IPS-11a (cell line): ENCODE results near the gene TMEM184C.

ENCODE experiments used
- H3K4me3 ChIP-seq: one replicate; pipeline ENCODE4 v1.5.1; 2013; ENCODE audit warnings: low read depth, low read length, control low read depth

Gene TMEM184C

DNA sequence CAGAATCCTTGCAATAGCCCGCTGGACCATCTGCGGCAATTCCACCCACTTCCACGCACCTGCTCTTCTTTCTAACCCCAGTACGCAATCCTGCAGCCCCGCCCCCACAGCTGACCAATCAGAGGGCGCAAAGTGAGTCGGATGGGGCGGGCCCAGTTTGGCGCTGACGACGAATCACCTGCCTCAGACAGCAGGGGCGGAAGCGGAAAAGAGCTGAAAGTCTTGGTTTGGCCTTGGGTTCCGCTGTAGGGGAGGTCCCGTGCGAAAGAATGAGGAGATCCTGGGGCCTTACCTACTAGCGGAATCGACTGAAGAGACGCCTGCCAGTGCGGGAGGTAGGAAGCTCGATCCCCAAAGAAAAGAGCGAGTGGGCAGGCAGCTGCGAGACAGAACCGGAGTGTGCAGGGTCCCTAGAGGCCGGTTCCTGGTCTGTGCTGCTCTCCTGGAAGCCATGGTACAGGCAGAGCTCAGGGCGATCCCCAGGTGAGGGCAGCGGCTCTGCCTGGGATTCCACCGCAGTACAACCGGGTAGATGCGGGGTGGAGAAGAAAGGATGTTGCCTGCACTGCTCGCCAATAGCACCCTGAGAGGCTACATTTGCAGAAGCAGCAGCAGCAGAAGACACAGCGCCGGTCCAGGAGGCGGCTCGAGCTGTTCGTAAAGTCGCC lies at the start of gene TMEM184C:
TMEM184C (plus strand) TSS at position 225 of the 668 bp plus-strand sequence. CDS start 560 bp downstream, outside the sequence.
- H3K4me3 ChIP-seq = peak within 1 kb of the TSS; percentile 90

DNA sequence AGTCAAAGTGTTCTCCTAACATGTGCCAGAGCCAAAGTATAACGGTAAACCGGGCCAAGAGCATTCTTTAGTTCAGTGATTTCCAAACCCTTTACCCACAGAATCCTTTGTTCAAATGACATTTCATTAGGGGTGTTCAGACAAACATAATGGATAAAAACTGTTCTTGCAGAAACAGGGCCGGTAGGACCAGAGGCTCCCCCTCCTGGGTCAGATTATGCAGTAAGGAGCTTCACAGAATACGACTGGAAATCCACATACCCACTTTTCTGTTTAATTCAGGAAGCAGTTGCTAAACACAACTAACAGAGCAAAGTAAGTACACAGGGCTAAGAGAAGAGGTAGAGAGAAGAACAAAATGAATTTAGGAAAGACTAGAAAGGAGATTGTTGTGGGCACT lies 46.6 kb upstream of the TMEM184C start:
- H3K4me3 ChIP-seq = no peak overlapping the region

DNA sequence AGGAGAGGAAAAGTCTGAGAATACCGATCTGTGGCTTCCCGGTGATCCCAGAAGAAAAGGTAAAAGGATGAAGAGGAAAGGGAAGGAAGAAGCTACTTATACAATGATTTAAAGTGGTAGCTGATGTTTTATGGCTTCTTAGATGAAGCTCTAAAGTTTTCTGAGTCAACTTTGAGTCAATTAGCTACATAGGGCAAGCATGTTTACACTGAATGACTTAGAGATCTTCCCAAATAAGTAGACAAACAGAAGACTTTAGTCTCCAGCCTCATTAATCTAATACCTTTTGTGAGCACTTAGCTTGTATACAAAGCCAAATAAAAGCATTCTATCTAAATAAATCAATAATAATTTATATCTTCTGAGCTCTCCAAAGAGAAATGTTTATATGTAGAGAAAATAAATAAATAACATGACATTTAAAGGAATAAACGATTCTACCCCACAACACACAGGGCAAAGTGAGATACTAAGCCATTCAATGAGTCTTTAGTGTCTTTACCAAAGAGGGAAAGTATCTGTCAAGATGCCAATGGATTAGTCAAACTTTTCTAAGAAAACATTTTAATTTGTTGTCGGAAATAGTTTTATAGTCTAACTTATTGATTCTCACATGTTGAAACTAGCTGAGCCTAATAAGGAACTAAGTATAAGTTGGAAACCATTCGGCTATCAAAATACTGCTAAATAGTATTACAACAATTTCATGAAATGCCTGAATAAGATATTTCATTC lies 46.0 kb upstream of the TMEM184C start:
- no peak overlapping the region for H3K4me3 ChIP-seq

DNA sequence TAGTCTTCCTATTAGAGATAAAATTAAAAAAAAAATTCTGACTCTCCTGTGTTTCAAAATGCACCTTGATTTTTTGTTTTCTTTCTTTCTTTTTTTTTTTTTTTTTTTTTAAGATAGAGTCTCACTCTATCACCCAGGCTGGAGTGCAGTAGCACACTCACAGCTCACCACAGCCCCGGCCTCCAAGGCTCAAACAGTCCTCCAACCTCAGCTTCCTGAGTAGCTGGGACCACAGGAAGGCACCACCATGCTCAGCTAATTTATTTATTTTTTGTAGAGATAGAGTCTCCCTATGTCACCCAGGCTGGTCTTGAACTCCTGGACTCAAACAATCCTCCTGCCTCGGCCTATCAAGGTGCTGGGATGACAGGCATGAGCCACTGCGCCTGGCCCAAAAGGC lies 41.1 kb upstream of the TMEM184C start:
- no peak overlapping the region for H3K4me3 ChIP-seq

DNA sequence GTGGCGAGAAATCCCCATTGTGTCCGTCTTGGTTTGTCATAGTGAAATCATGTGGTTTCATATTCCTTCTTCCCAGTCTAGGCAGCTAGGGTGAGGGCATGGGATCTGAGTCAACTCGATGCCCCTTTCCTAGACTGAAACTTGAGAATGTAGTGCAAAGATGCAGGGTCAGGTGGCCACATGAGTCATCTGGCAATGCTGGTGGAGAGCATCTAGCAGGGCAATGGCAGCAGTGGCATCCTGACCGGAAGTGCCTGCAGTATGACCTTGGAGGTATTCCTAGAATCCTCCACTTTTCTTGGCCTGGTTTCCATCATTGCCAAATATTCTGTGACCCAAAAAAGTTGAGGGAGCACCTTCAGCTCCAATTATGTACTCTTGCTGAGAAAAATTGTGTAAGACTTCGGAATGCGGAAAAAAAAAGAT lies 39.1 kb upstream of the TMEM184C start:
- H3K4me3 ChIP-seq = no peak overlapping the region

DNA sequence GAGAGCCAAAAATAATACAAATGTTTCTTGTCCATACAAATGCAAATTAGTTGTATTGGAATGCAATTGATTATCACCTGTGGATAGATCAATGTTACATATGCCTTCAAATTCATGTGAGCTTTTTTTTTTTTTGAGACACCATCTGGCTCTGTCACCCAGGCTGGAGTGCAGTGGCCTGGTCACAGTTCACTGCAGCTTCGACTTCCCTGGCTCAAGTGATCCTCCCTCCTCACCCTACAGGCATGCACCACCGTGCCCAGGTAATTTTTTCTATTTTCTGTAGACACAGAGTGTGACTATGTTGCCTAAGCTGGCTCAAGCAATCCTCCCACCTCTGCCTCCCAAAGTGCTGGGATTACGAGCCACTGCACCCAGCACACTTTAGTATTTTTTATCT lies 38.6 kb upstream of the TMEM184C start:
- H3K4me3 ChIP-seq = no peak overlapping the region

DNA sequence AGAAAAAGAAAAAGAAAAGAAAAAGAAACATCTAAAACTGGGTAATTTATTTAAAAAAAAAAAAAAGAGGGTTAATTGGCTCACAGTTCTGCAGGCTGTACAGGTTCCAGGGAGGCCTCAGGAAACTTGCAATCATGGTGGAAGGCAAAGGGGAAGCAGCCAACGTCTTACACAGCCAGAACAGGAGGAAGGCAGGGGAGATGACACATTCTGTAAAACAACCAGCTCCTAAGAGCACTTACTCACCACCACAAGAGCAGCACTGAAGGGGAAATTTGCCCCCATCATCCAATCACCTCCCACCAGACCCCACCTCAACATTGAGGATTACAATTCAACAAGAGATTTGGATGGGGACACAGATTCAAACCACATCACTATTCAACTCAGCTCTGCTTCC lies 36.8 kb upstream of the TMEM184C start:
- H3K4me3 ChIP-seq = no peak overlapping the region

DNA sequence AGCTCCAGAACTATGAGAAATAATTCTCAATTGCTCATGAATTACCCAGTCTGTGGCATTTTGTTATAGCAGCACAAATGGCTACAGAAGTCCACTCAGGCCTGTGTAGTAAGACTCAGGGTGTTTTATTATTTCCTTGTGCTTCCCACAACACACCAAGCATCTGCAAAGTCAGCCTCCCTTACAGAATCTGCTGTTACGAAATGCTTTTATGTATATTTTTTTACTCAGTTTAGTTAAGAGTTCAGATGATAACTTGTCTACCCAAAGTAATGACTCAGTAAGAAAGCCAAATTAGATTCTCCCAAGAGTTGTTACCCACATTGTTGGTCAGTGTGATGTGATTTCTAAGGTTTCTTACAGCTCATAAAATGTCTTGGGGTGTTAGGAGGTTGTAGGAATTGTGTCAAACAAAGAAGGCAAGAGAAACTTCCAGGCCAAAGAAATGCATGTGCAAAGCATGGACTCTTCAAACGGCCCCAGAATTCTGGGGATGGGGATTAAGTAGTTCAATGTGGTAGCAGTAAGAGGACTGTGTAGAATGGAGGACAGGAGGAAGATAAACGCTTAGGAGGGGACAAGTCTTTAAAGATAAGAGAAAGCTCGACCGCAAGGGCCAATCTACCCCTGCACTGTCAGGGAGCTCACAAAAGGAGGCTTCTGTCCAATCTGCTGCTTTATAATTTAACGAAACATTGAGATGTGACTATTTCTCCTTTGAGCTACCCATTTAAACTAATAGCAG lies 35.4 kb upstream of the TMEM184C start:
- H3K4me3 ChIP-seq = no peak overlapping the region

DNA sequence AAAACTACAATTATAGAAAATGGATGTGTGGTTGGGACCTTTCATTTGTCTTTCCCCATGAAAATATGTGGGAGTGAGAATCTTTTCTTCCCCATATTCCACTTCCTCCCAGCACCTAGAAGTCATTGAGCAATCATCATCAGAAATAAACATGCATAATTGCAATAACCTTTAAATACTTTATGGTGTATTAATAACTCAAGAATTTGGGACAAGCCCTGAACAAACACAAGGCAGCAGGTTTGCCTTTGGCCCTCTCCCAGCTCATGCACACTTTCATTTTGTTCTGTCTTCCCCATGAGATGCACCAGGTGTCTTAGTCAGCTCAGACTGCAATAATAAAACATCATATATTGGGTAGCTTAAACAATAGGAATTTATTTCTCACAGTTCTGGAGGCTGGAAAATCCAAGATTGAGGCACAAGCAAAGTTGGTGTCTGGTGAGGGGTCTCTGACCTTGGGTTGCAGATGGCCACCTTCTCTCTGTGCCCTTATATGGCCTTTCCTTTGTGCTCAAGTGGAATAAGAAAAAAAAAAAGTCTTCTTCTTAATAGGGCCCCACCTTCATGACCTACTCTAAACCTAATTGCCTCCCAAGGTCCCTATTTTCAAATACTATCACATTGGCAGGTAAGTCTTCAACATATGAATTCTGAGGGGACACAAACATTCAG lies 34.7 kb upstream of the TMEM184C start:
- no peak overlapping the region for H3K4me3 ChIP-seq

DNA sequence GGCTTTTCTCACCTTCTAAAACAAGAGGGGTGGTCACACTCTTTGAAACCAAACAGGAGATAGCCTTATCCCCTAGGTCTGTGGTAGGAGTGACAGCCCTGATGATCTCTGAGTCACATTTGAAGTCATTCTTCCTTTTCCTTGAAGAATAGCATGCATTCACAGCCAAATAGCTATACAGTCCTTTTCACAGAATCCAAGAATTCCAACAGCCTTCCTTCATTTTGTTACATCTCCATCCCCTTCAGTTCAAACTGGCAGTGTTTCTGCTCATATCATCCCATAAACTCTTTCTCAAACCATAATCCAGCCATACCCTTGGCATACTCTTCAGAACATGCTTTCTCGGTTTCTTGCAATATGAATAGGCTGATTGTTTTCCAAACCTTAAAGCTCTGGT lies 33.3 kb upstream of the TMEM184C start:
- no peak overlapping the region for H3K4me3 ChIP-seq

DNA sequence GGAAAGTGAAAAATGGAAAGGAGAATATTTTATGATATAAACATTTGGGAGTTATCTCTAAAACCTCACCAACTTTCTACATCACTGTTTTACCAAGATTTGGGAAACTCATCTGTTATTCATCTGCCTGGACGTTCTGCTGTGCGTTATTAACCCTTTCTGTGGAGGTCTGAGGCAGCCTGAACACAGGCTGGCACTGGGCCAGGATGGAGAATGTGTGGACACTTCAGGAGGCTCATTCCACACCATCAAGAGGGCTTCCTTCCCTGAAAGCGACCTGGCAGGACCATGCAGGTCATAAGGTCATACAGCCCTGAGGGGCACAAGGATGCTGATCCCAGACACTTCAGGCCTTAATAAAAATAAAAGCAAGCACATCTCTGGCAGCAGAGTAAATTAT lies 31.2 kb upstream of the TMEM184C start:
- no peak overlapping the region for H3K4me3 ChIP-seq

DNA sequence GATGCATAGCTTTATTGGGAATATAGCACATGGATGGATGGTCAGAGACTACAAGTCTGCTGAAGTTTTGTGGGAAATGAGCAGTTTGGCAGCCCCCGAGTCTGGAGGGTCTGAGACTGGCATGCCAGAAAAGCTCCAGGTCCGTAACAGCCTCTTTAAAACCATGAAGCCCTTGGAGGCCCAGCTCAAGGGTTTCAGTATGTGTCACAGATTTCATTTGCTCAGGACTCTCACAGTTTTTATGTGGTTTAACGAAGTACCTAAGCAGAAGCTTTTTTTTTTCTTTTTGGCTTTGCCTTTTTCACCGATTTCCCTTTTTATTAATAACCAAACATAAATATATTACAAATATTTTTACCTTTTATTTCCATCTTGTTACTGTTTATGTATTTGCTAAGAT lies 30.6 kb upstream of the TMEM184C start:
- H3K4me3 ChIP-seq = no peak overlapping the region

DNA sequence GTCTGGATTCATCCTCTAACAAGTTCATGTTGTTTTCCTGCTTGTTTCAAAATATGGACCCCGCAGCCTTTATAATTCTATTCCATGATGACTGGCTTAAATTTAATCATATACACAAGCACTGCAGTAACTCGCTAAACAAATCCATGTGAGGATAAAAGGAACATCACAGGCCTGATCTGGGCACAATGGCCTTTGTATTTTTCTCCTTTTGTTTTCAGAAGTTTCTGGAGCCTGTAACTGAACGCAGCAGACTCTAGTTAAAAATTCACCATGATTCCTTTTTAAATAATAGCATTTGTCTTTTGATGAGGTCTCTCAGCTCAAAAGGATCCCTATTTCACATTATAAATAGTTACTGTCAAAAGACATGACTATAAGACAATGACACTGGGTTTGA lies 30.2 kb upstream of the TMEM184C start:
- H3K4me3 ChIP-seq = no peak overlapping the region

DNA sequence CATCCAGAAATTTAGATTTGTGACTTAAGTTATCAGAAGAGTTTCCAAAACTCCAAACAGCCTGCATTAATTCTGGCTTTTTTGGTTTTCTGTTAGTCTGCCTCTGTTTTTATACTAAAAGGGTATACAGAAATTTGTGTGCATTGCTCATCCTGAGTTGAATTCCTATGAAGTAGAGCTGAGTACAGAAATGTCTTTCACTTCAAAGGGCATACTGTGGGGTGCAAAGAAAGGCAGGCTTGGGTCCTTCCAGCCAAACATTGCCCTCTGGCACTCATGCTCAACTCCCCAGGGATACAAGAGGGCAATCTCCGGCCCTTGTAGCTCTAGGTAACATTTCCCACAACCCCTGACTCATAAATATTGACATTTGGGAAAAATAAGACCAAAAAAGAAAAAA lies 27.6 kb upstream of the TMEM184C start:
- H3K4me3 ChIP-seq = no peak overlapping the region

DNA sequence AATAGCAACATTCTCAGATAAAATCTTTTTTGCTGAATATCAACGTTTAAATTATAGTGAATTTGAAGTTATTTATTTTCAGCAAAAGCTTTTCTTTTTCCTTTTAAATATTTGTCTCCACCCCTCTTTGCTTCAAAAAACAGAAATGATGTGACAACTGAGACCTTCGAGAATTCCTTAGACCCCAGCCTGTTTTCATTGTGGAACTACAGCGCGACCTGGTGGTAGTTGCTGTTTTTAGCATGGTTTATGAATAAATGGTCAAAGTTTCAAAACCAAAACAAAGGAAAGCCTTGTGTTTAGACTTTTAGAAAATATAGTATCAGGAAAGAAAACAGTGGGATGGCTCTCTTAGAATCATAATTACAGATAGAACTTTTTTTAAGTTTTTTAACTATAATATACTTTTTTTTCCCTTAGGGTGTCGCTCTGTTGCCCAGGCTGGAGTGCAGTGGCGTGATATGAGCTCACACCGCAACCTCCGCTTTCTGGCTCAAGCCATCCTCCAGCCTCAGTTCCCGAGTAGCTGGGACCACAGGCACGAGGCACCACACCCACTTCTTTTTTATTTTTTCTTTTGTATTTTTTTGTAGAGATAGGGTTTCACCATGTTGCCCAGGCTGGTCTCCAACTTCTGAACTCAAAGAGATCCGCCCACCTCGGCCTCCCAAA lies 26.8 kb upstream of the TMEM184C start:
- no peak overlapping the region for H3K4me3 ChIP-seq

DNA sequence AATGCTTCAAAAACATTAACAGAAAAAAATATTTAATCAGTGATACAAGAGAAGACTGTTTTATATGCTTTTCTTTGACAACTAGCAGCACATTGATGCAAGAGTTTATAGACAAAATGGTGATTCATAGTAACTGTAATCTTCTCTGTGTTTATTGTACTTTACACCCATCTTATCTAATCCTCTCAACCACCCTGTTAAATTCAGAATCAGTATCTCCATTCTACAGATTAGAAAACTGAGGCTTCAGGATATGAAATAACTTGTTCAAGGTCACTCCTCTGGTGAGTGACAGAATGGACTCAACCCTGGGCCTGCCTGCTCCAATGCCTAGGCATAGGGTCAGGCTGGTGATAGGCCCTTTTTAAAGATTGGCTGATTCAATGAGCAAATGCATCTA lies 26.1 kb upstream of the TMEM184C start:
- no peak overlapping the region for H3K4me3 ChIP-seq

DNA sequence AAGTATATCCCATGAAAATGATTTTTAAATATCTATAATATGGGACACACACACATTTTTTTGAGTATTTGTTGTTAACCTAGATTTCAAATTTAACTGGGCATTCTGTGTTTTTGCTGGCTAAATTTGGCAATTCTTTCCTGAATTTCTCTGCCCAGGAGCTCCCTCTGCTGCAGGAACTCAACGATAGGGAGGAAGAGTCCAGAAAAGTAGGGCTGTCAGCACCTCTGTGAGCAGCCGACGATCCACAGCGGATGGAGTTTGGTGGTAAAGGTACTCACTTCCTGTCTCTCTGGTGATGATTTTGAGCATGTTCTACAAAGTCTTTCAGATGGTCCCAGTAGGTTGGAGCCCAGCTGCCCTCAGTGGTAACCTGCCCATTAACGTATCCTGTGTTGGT lies 23.1 kb upstream of the TMEM184C start:
- H3K4me3 ChIP-seq = no peak overlapping the region

DNA sequence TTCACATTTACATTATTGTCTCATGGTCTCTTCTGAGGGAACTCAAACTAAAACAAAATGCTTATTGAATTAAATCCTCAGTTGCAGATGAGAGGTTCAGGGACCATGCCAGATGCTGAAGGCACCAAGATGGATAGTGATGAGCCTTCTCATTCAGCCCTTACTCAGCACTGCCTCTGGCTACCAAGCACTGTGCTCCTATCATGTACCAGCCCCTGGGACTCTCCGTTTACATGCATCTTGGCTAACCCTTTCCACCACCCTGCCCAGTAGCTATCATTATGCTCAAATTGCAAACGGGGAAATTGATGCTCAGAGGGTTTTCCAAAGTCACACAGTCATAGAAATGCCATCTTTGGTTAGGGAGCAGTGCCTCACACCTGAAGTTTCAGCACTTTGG lies 22.6 kb upstream of the TMEM184C start:
- H3K4me3 ChIP-seq = no peak overlapping the region

DNA sequence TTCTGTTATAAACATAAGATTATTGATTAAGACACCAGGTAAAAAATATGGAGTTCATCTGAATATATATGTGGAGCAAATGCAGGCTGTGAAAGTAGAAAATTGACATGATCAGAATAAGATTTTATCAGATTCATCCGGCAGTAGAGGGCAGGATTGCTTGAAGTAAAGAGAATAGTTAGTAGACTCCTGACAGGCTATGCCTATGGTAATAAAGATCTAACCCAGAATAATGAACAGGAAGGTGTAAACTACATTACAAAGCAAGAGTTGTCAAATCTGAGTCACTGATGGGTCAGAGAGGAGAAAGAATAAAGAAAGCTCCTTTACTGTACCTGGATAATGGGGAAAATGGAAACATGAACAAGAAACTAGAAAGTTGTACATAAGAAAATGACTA lies 20.8 kb upstream of the TMEM184C start:
- H3K4me3 ChIP-seq = no peak overlapping the region

DNA sequence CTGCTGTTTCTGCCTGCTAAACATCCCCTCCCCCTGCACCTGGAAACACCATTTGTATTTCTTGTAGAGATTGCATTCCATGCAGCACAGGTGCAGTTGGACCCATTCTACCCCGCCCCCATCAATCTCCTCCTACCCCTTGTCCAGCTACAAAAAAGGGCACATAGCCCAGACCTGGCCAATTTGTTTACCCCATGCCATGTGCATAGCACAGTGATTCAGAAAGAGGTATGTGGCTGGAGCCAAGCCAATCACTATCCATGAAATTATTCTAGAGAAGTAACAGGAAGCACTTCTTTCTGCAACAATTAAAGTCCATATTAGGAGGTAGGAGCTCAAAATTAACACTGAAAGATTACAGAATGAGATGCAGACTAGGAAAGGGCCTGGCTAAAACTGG lies 20.2 kb upstream of the TMEM184C start:
- H3K4me3 ChIP-seq = no peak overlapping the region

DNA sequence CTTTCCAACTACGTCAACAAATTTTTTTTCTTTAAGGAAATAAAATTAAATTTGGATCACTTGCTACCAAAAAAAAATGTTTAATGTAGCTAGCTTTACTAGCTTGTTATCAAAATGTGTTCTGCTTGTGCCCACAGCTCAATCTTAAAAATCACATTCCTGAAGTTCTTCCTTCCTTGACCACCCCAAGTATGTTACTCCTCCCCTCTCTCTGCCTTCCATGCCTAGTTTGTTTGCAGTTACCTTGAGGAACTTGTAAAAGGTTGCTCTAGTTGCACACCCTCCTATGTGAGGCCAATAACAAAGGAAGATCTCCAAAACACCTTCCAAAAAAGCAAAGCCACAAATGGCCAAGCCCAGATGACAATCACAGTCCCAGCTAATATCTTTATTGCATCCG lies 19.6 kb upstream of the TMEM184C start:
- H3K4me3 ChIP-seq = no peak overlapping the region
